Fibroblast of skin of right quadriceps (primary cell): ENCODE data around the gene IL1RAPL1.
"Not testable (repeated sequence)": the region's sequence is repeated elsewhere in the genome, so short reads cannot be mapped to it uniquely, and the experiment has no call there.

ENCODE experiments used
- DNase-seq: peaks from one replicate; pipeline ENCODE4 v3.0.0-alpha.2; 2013

The IL1RAPL1 gene

GRCh38 chrX:29295987-29296680 is 708.9 kb downstream of the IL1RAPL1 start:
- peak; percentile 38 for DNase-seq

- DNase-seq: no peak
These were observed 710.0 kb downstream of the IL1RAPL1 start for GRCh38 chrX:29297171-29297800.

GRCh38 chrX:29299684-29300083 is 712.4 kb downstream of the IL1RAPL1 start:
- DNase-seq: no peak

- no peak for DNase-seq
These were observed 721.5 kb downstream of the IL1RAPL1 start for GRCh38 chrX:29308726-29309125.

GRCh38 chrX:29315931-29316330 is 728.7 kb downstream of the IL1RAPL1 start:
- no peak for DNase-seq

GRCh38 chrX:29318012-29318411 is 730.8 kb downstream of the IL1RAPL1 start:
- peak; percentile 85 for DNase-seq

GRCh38 chrX:29332429-29332828 is 745.2 kb downstream of the IL1RAPL1 start:
- not testable (repeated sequence) for DNase-seq

- not testable (repeated sequence) for DNase-seq
These were observed 745.8 kb downstream of the IL1RAPL1 start for GRCh38 chrX:29333091-29333490.

- DNase-seq: no peak
These were observed 761.0 kb downstream of the IL1RAPL1 start for GRCh38 chrX:29348288-29348687.

GRCh38 chrX:29359276-29359675 is 772.0 kb downstream of the IL1RAPL1 start:
- DNase-seq: no peak

- DNase-seq: not testable (repeated sequence)
These were observed 787.5 kb downstream of the IL1RAPL1 start for GRCh38 chrX:29374765-29375164.

GRCh38 chrX:29376584-29376983 is 789.3 kb downstream of the IL1RAPL1 start:
- no peak for DNase-seq

- DNase-seq: no peak
These were observed 795.6 kb downstream of the IL1RAPL1 start for GRCh38 chrX:29382811-29383210.

GRCh38 chrX:29388509-29388908 is 801.3 kb downstream of the IL1RAPL1 start:
- no peak for DNase-seq

GRCh38 chrX:29397506-29397905 is 810.3 kb downstream of the IL1RAPL1 start:
- DNase-seq: peak; percentile 67

- no peak for DNase-seq
These were observed 820.1 kb downstream of the IL1RAPL1 start for GRCh38 chrX:29407357-29407756.

- DNase-seq: peak; percentile 9
These were observed 832.7 kb downstream of the IL1RAPL1 start for GRCh38 chrX:29419774-29420553.

GRCh38 chrX:29422034-29422433 is 834.8 kb downstream of the IL1RAPL1 start:
- no peak for DNase-seq

GRCh38 chrX:29431895-29432294 is 844.6 kb downstream of the IL1RAPL1 start:
- no peak for DNase-seq

GRCh38 chrX:29432534-29432933 is 845.3 kb downstream of the IL1RAPL1 start:
- no peak for DNase-seq

GRCh38 chrX:29434939-29435338 is 847.7 kb downstream of the IL1RAPL1 start:
- no peak for DNase-seq

- no peak for DNase-seq
These were observed 848.1 kb downstream of the IL1RAPL1 start for GRCh38 chrX:29435396-29435795.

GRCh38 chrX:29447867-29448266 is 860.6 kb downstream of the IL1RAPL1 start:
- DNase-seq: no peak

GRCh38 chrX:29453333-29453732 is 866.1 kb downstream of the IL1RAPL1 start:
- DNase-seq: peak; percentile 41
